CD4-positive, alpha-beta T cell treated with Interleukin-1 beta for 1 hour (primary cell): ENCODE measurements around the gene RBM33.

Source experiments
- DNase-seq, 2 donors: peaks; one replicate each; pipeline ENCODE4 v3.0.0-alpha.2; 2020 to 2022

The RBM33 gene

DNA sequence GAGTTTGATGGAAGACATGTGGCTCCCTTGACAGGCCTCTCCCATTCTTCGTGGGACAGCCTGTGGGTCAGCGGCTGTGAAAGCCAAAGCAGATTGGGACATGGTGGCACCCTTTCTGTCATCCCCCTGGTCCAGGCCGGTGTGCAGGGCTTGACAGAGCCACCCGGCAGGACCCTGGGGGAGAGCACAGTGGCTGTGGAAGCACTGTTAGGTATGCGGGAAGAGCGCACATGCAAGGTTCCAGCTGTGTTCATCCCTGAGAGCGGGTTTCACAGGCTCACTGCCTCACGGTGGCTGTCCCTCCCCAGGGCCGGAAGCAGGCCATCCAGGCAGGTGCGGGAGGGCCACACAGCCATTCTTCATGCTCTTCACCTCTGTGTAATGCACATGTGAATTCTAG lies 138.0 kb downstream of the RBM33 start:
- no peak for DNase-seq

- DNase-seq: no peak
Observed at GRCh38 chr7:155785536-155785935, 141.1 kb downstream of the RBM33 start.

DNA sequence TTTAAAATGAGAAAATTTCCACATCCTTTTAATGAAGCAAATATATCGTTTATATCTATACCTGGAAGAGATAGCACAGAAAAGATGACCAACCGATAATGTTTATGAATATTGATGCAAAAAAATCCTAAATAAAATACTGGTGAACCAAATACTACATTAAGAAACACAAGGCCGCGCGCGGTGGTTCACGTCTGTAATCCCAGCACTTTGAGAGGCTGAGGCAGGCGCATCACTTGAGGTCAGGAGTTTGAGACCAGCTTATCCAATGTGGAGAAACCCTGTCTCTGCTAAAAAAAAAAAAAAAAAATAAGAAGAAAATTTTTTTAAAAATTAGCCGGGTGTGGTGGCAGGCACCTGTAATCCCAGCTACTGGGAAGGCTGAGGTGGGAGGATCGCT lies 142.0 kb downstream of the RBM33 start:
- DNase-seq: no peak

DNA sequence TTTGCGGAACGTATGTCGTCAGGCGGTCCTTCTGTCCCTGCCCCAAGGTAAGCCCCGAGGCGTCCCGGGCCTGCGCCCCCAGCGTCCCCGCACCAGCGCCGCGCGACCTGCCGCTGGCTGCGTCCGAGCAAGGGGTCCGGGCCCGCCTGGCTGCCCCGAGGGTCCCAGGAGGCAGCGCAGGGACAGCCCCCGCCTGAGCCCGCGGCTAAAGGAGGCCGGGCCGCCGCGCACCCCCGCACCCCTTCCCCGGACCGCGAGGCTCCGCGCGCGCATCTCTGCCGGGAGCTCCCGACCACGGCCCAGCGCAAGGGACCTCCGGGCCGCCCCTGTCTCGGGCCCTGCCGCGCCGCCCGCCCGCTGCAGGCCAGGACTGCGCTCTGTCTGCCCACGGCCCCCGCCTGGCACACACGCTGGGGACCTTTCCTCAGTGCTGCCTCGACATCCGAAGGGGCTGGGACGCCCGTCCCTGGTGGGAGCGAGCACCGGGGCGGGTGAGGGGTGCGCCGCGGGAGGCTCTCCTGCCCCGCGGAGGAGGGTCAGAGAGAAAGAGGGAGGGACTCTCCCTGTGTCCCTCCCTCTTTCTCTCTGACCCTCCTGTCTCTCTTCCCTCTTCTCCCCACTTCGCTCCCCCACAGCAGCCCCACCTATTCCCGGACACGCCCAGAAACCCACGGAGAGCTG lies 142.8 kb downstream of the RBM33 start:
- no peak for DNase-seq

DNA sequence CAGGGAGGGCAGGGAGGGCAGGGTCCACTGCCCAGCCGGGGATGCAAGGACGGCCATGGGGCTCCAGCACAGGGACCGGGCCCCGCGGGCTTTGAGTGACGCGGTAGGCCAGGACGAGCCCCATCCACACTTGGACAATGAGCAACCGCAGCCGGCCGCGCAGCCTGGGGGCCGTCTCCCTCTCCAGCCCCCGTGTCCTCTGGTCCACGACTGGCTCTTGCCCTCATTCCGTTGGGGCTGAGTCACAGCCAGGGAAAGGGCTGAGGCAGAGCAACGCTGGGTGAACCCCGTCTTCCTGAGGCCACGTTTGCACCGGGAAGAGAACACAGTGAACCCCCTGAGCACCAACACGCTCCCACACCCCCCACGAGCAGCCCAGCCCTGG lies 144.1 kb downstream of the RBM33 start:
- DNase-seq: no peak

- DNase-seq: no peak
Observed at GRCh38 chr7:155789001-155789725, 144.7 kb downstream of the RBM33 start.

GRCh38 chr7:155790666-155791065 lies 146.2 kb downstream of the RBM33 start:
- DNase-seq: no peak

GRCh38 chr7:155791214-155791737 lies 146.8 kb downstream of the RBM33 start:
- DNase-seq: no peak

DNA sequence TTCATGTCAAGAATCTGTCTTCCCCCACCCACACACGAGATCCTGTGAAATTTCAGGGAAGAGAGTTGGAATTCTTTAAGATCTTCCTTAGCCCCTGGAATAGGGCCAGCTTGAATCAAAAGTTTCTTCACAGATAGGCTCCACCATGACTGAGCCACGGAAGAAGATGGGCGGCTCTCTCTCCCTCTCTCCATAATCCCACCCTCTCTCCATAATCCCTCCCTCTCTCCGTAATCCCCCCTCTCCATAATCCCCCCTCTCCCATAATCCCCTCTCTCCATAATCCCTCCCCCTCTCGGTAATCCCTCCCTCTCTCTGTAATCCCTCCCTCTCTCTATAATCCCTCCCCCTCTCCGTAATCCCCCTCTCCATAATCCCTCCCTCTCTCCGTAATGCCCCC lies 147.4 kb downstream of the RBM33 start:
- no peak for DNase-seq

- DNase-seq: no peak
Observed at GRCh38 chr7:155792315-155792960, 148.0 kb downstream of the RBM33 start.

GRCh38 chr7:155792999-155793560 lies 148.6 kb downstream of the RBM33 start:
- no peak for DNase-seq

DNA sequence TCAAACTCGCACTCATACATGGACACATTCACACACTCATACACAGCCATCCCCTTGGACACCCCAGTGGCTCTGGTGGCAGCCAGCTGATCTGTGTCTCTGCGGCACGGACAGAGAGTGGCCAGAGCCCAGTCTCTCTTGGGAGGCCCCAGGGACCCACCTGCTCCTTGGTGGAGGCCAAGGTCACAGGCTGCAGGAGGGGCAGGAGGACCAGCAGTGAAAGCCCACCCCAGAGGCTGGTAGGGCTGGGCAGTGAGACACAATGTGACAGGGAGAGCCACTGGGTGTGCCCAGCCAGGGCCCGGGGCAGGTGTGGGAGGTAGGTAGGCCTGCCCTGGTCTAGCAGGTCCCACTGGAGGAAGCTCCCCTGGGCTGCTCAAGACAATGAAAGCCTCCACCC lies 149.3 kb downstream of the RBM33 start:
- no peak for DNase-seq

GRCh38 chr7:155794196-155794595 lies 149.7 kb downstream of the RBM33 start:
- DNase-seq: no peak

GRCh38 chr7:155795401-155795800 lies 150.9 kb downstream of the RBM33 start:
- no peak for DNase-seq

DNA sequence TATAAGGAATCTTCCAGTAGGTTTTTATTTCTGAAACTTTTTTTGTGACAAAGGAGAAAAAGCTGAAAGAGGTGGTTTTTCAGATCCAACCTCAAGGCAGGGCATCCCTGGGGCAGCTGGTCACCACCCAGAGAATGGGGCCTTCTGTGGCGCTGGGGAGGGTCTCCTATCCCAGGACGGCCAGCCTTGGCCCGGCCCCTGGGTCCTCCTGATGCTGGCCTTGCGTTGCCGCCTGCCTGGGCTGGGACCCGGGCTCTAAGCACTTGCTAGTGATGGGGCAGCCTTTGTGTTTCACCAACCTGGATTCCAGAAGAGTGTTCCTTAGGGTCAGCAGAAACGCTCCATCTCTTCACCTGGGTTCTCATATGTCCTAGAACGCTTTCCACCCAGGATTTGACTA lies 151.5 kb downstream of the RBM33 start:
- no peak for DNase-seq

GRCh38 chr7:155796381-155797261 lies 152.2 kb downstream of the RBM33 start:
- DNase-seq: peak; percentile 54 to 59

DNA sequence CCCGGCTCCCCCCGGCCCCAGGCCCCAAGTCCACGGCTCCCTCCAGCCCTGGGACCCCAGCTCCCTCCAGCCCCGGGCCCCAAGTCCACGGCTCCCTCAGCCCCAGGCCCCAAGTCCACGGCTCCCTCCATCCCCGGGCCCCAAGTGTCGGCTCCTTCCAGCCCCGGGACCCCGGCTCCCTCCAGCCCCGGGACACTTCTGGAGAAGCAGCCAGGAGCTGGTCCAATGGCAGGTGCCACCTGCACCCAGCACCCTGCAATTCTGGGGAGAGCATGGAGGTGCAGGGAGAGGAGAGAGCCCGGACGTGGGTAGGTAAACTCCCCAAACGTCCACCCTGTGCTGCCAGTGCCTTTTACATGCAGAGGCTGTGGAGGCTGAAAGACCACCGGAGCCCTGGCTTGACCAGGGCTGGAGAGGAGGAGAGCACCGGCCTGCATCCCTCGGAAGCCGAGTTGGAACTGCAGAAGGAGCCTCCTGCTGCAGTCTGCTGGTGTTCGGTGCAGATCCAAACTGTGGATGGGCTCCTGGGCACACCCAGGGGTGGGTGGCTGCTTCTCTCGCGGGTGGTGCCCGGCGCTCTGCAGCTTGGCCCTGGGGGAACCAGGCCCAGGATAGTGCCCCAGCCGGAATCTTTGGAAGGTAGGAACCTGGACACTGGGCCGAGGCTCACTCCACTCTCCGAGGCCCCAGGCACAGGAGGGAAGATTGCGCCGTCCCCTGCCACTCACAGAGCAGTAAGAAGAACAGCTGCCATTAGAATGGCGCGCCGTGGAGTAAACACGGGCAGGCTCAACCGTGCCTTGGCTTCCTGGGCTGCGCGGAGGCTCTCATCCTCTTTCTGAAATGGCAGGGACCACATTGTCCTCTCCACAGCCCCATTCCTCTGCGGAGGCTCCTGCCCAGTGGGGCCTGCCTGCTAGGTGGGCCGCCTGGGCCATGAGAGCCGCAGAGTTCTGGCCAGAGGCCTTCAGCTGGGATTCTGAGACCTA lies 153.1 kb downstream of the RBM33 start:
- no peak for DNase-seq

DNA sequence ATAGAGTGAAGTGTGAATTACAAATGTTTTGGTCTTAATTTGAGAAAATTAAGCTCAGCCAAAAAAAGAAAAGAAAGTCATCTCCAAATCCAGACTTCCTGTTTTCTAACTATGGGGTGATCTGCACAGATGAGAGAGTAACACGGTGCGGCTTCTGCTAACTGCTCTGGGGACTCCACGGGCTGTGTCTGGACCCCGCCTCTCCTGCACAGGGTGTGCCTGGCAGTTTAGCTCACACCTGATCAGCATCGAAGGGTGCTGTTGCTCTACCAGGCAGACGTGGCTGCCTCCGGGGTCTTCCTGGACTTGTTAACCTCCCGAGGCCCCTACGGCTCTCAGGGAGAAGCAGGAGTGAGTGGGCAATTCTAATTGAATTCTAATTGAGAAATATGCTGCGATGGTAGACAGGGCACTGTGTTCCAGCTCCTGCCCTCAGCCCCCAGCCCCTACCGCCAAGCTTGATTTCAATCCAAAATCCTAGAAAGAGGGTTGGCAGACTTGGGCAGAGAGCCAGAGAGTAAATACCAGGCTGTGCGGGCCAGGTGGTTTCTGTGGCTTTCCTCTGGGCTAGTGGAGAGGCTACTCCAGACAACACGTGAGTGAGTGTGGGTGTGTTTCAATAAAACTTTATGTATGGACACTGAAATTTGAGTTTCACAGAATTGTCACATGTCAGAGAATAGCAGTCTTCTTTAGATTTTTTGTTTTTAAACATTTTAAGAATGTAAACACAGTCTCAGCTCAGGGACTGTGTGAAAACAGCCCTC lies 154.4 kb downstream of the RBM33 start:
- no peak for DNase-seq

- no peak for DNase-seq
Observed at GRCh38 chr7:155799514-155799913, 155.1 kb downstream of the RBM33 start.

DNA sequence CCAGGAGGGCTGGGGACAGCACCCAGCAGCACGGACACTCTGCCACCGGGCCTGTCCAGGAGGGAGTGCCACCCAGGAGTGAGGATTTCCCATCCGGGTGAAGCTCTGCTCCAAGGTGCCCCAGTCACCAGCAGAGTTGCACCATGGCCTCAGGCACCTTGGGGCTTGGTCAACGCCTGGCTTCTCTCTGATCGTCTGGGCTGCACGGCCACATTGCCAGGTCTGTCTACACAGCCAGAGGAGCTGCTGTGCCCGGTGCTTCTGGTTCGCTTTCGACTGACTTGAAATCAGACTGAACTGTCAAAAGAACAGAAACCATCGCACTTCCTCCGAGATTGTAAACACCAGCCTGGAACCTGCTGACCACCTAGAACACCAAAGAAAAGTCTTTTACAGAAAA lies 155.8 kb downstream of the RBM33 start:
- no peak for DNase-seq
